Stimulated activated CD4-positive, alpha-beta T cell treated with anti-CD3 and anti-CD28 coated beads, Interleukin-12 subunit alpha, Interleukin-12 subunit beta, amount 100 ng/mL, for 48 hours (primary cell): Measurements from ENCODE around the gene GBX1.

Experiments
- DNase-seq, 3 donors: peaks; one replicate each; pipeline ENCODE4 v3.0.0-alpha.2; 2020; ENCODE audit warnings: low read depth in 2 of 3, low spot score in 1 of 3

GBX1 gene

DNA sequence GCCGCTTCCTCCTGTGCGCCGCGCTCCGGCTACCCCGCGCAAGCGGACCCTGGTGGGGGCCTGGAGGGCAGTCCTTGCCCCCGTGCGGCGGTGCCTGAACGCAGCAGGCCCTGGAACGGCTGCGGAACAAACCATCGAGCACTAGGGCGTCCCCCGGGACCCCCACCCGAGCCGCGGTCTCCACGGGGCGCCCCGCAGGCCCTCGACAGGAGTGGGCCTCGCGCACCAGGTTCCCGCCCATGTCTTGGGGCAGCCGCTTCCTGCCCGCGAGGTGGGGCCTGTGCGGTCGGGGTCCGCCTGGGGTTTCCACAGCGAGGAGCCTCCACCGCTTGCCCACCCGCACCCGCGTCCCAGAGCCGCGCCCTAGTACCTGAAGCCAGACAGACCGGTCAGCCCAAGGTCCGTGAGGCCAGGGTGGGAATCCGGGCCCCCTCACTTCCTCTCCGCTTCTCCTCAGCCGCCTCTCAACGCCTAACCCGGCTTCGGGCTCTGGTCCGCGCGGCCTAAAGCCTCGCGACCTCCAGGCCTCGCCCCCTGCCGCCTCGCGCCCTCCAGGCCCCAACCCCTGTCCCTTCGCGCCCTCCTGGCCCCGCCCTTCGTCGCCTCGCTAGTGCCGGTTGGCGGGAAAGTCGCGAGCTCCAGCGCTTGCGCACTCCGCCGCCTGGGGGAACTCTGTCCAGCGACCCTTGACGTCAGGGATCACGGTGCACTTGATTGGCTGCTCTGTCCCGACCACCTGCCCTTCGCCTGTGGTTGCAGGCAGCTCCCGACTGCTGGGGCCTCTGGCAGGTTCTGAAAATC lies 7.0 kb upstream of the GBX1 start:
- peak in 2 of 3 donors; percentile 13 to 17 for DNase-seq

DNA sequence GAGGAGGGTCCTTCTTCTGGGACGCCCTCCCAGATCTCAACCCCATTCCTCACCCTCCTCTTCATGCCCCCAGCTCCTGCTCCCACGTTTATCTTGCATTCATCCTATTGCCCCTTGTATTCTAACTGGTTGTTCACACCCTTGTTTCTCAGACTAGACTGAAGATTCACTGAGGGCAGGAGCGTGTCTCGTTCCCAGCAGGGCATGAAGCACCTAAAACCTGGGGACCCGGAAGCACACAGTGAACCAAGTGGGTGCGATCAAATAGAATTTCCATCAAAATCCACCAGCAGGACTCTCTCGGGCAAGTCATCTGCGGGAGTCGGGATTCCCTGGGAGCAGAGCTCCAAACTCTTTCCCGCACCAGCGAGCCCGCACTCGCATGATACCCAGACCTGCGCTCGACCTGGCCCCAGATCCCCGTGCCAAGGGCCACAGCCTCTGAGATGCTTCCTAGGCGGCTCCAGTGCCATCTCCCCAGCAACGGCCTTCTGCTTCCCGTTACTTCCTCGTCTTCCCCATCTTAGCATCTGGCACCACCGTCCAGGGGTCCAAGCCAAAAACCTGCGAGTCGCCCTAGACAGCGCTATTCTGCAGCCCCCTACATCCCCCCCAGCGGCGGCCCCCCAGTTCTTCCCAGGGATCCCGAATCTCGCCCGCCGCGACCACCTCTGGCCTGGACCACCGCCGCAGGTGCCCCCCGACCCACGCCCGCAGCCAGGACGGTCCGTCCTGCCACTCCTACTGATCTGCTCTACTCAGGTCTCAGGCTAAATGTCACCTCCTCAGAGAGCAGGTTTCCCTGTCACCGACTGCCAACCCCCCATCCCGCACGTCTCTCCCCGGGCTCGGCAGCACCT lies 6.1 kb upstream of the GBX1 start:
- no peak for DNase-seq

DNA sequence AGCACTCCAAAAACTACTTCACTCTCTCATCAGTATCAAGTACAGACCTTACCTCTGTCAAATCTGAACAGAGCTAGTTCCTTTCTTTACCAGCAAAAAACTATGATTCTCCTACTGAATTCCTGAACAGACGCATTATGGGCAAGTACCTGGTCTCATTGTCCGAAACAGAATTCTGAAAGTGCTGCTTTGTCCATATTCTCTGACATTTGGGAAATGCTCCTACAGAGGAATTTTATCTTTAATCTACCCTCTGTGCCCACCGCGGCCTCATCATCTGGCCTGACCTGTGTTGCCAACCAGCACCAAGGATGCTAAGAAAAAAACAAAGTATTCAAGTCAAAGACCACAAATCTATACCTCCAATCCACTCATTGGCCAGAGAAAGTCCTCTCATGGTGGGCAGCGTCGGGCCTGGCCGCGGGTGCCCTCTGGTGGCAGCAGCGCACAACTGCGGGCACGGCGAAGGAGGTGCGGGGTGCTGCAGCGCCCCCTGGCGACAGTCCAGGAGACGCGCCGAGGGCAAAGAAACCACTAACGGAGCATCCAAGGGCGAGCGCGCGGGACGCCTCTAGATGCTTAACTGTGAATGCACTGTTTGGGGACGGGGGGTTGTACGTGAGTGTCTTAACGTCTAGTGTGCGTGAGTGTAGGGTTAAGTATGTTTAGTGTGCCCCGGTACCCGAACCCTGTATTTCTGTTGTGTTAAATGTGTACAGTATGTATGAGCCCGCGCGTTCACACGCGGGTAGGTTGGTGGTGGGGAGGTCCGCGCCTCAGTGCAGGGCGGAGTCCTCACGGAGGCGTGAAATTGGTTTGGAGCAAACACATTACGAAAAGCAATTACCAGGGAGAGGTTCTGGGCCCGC lies 5.0 kb upstream of the GBX1 start:
- DNase-seq, result peak; percentile 59 to 75 (median 65)

DNA sequence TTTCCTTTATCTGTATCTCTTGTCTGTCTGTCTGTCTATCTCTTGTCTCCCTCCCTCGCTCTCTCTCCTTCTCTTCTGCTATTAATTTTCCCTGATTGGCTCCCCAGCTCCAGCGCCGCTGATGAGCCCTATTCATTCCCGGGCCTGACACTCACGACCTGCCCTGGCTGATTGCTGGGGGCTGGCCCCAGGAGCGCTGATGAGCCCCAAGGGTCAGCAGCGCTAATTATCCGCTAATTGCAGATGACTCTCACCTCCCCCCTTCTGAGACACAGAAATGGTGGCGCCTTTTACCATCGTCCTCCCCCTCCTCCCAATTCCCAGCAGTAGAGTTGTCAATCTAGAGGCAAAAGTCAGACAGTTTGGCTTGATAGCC lies 1.3 kb upstream of the GBX1 start:
- no peak for DNase-seq

DNA sequence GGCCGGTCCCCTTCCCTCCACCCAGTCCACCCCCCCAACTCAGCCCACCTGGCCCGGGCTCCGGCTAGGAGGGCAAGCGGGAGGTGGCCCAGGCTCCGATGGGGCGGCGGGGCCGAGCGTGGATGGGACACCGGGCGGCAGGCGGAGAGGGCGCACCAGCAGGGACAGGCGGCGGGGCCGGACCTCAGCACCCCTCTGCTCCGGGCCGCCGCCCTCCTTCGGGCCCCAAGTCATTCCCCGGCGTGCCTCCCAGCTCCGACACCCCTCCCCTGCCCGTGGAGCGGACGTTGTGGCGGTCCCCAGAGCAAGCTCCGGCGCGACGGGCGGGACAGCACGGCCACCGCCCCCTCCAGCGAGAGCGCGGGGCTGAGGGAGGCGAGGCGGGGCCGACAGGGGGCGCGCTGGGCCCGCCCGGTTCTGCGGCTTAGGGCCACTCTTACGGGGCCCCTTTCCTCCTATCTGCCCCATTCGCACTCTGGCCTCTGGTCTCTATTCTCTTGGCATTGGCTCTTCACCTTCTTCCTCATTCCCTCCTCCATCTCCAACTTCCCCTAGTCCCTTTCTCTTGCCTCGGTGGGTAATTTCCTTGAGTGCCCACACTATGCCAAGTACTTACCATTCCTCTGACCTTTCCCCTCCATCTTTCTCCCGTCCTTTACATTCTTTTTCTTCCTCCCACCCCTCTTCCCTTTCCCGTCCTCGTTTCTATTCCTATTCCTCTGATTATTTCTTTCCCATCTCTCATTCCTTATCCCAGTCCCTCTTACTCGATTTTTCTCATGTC lies 701 bp upstream of the GBX1 start:
- DNase-seq, result peak; percentile 13 to 49 (median 48)

DNA sequence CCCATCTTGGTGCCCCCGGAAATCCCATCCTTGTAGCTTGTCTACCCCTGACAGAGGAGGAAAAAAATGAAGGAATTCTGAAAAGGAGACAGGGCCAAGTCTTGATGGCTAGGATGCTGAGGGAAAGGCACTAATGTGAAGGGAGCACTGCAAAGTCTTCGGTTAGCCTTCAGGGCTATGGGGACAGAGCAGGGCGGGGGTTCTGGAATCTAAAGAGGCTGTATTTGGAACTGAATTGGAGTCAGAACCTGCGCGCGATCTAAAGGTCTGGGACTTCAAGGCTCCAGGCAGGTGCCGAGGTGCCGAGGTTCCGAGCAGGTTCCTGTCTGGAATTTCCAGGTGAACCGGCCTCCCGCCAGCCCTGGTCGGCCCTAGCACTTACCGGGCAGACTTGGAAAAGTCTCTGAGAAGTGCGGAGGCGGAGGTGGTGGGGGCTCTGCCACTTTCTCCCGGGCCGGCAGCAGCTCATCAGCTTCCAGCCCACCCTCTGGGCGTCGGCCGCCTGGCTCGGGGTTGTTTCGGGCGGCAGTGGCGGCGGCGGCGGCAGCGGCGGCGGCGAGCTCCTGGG lies 781 bp downstream of the GBX1 start:
- DNase-seq, result no peak

DNA sequence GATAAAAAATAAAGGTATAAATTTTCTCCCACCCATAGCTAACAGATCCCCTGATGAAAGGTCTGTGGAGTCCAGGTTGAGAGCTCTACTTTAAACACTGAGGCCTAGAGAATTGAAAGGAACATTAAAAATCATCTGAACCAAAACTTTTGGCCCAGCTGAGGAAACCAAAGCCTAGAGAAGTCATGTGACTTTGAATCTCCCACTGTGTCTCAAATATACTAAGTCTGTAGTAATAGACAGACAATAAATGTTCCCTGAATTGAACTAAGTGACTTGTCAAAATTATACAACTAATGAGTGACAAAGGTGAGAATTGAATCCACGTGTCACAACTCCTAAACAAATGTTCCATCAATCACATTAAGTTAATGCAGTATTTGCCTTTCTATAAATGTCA lies 5.7 kb downstream of the GBX1 start:
- no peak for DNase-seq

DNA sequence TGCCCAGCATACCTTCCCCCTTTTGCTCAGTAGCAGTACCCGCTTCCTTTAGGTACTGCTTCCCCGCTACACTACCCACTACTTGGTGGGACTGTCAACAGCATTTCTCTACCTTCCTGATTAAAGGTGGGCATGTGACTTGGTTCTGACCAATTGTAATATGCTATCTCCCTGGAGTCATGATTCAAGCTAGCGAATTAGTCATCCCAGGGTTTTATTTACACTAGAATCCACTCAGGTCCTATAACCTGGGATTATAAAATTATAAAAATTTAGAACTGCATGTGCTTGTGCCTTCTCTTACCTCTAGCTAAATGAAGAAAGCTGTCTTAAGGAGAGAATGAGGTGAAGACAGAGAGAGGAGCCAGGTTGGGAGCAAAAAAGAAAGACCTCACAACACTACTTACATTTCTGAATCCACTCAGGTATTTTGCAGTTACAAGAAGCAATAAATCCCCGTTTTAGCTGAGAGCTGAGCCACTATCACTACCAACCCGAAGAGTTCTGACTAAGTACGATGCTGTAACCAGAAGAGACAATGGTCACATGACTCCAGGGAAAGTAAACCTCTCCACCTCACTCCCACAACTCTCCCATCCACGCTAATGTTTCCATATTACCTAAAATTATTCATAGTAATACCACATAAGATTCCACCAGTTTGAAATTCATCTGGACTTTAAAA lies 9.7 kb downstream of the GBX1 start:
- DNase-seq, result no peak

DNA sequence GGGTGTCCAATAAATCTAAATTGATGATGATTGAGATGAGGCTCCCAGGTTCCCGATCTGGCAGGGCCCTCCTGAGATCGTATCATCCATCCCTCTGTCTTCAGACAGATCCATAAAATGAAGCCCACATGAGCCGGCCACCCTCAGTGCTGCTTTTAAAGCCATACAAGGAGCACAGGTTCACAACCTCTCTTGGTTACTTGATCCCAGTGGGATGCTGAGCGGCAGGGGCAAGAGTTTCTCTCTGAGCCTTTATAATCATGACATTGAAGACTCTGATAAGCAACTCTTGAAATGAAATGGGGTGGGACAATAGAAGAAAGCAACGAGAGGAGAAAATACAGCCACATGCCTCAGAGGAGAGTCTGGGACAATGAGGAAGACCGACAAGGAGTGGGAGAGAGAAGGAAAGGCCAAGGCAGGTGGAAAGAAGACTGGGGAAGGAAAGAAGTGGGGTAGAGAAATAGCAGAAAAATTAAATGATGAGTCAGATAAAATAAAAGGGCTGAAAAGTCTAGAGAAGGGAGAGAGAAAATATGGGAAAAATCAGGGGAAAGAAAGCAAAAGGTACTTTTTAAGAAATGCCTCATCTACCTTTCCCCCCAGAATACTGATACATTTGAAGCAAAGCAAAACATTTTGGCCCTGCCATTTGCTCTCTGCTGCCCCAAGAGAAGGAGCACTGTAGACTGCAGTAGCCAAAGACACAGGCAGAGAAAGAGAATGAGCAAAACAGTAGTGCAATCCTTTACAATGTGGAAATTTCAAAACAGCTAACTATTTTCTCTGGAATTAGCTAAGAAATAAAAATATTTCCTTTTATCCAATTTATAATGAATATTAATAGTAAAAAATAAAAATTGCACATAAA lies 14.6 kb downstream of the GBX1 start:
- DNase-seq, result no peak

DNA sequence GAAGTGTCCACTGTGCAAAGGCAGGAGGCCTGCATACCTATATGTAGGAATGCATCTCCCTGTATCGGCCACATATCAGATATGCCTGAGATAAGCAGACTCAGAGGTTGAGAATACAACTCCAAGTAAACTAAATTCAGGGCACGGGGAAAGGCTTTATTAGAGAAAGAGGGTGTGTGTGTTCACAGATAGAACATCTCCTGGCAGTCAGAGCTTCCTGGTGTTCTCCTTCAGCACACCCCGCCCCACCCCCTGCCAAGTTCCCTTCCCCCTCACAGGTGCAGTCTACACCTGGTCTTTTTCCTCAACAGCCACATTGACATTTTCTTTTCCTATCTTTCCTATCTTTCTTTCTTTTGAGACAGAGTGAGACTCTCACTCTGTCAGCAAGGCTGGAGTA lies 17.1 kb downstream of the GBX1 start:
- DNase-seq, result no peak

DNA sequence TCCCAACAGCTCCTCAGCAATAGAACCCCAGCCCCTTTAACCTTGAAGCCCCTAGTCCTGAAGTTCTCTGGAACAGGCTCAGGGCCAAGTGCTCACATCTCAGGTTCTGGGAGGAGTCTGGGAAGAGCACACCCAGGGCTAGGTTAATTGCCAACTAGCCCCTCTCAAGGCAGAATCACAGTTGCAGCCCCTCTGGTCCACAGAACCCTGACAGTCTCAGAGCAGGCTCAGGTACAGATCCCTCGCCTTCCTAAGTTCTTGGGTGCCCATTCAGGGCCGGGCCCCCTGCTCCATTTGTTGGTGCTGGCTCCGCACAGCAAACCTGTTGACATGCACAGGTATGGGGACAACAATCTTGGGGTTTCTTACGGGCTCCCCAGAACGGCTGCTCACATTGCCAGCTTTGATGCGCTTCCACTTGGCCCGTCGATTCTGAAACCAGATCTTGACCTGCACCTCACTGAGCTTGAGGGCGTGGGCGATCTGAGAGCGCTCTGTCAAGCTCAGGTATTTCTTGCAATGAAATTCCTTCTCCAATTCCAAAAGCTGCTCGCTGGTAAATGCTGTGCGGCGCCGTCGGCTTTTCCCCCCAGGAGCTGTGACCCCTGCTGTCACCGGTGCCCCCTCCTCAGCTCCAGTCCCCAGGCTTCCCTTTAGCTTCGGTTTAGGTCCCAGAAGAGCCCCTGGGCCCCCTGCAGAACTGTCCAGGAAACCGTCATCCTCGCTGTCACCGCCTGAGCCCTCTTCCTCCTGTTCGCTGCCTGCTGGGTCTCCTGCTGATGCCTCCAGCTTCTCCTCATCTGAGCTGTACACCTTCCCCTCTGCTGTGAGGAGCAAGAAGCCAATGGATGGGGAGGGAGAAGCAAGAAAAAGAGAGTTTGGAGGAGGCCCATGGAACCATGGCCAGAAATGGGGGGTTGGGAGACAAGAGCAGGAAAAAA lies 18.9 kb downstream of the GBX1 start:
- DNase-seq, result no peak

DNA sequence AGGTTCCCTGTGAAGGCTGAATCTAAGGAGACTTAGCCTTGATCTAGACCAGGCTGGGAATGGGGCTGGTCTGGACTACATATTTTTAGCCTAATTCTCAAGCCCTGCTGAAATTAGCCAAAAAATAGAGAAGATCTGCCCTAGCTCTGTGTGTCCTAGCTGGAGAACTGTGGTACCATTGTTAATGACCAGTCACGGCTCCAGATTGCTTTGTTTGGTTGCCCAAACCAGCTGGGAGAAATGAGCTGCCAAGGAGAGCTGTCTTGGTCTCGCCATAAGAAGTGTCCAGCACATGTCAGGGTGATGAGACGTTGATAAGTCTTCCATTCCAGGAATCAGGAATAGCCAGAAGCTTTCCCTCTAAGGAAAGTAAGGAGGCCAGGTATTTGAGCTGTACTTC lies 20.7 kb downstream of the GBX1 start:
- no peak for DNase-seq

DNA sequence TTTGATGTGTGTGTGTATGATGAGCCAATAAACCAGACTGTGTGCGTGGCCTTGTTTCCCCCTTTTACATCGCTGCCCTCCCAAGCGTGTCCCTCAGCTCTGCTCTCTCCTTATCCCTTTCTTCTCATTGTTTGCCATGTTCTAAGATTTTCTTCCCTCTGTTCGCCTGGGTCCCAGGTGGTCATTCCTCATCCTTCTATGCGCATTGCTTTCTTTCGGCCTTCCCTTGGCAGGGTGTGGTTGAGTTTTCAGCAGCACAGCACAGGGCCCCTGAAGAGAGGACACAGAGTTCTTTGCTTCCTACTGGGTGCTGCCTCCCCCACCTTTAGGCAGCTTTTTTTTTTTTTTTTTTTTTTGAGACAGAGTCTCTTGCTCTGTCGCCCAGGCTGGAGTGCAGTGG lies 23.1 kb downstream of the GBX1 start:
- DNase-seq, result no peak

DNA sequence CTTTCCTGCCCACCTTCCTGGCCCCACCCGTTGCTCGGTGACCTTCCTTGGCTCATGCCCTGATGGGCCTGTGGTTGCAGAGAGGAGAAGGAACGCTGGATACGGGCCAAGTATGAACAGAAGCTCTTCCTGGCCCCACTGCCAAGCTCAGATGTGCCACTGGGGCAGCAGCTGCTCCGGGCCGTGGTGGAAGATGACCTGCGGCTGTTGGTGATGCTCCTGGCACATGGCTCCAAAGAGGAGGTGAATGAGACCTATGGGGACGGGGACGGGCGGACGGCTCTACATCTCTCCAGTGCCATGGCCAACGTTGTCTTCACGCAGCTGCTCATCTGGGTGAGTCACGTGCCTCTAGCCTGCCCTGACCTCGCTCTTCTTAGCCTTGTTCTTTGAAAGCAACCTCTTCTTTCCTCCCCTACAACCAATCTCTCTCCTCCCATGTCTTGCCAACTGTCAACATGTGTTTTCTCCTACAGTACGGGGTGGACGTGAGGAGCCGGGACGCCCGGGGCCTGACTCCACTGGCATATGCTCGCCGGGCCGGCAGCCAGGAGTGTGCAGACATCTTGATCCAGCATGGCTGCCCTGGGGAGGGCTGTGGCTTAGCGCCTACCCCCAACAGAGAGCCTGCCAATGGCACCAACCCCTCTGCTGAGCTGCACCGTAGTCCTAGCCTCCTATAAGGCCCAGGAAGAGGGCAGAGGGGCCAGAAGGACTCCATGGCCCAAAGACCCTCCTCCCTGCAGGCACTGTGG lies 24.1 kb downstream of the GBX1 start:
- DNase-seq, result no peak

DNA sequence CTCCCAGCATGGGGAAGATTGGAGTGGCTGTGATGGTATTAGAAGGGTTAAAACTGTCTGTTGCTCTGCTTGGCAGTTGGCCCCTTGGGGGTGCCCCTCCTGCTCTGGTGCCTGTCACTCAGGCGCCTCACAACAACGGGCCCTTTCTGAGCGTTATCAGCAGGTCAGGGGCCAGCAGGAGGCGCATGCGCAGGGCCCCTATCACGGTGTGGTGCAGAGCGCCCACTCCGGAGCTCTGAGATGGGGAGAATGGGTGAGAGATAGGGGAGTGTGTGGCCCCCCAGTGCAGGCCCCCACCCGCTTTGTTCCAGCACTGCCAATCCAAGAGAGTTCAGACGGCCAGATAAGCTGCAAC lies 24.8 kb downstream of the GBX1 start:
- no peak for DNase-seq

DNA sequence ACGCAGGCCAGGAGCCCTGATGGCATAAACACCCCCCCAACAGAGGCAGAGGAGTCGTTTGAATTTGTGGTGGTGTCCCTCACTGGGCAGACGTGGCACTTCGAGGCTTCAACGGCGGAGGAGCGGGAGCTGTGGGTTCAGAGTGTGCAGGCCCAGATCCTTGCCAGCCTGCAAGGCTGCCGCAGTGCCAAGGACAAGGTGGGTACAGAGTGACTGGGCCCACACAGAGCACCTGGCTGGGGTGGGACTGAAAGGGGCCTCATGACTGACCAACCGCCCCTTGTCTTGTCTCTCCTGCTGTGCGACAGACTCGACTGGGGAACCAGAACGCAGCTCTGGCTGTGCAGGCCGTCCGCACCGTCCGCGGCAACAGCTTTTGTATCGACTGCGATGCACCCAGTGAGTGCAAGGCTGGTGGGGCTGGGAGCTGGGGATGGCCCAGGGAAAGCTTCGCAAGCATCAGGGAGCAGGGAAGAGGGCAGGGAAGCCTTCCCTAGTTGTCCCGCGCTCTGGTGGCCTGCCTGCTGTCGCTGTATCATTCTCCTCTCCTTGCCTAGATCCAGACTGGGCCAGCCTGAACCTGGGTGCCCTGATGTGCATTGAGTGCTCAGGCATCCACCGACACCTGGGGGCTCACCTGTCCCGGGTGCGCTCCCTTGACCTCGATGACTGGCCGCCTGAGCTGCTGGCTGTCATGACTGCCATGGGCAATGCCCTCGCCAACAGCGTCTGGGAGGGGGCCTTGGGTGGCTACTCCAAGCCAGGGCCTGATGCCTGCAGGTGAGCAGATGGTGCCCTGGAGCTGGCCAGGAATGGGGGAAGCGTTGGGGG lies 25.4 kb downstream of the GBX1 start:
- DNase-seq, result no peak
